ENCODE measurements around the gene CHFR.
A peak's percentile ranks its signal among the peaks of the same experiment; 100 is the strongest.
"Not testable (repeated sequence)": the region's sequence is repeated elsewhere in the genome, so short reads cannot be mapped to it uniquely, and the experiment has no call there.

The CHFR gene

DNA sequence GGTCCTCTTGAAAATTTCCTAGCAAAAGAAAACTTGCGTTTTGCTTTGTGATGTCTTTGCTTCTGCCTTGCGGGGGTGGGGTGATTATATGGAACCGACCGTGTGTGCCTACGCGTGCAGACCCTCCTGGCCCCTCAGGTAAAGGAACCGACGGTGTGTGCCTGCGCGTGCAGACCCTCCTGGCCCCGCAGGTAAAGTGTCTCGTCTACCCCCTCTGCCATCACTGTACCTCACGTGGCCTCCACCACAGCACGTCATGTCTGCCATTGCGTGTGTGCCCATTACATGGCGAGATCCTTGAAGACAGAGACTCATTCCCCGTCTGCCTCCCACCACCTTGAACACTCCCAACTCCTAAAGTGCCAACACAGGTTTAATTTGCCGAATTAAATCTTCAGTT is 62.3 kb downstream of the CHFR start:
- TF ChIP-seq, protein P1, sequence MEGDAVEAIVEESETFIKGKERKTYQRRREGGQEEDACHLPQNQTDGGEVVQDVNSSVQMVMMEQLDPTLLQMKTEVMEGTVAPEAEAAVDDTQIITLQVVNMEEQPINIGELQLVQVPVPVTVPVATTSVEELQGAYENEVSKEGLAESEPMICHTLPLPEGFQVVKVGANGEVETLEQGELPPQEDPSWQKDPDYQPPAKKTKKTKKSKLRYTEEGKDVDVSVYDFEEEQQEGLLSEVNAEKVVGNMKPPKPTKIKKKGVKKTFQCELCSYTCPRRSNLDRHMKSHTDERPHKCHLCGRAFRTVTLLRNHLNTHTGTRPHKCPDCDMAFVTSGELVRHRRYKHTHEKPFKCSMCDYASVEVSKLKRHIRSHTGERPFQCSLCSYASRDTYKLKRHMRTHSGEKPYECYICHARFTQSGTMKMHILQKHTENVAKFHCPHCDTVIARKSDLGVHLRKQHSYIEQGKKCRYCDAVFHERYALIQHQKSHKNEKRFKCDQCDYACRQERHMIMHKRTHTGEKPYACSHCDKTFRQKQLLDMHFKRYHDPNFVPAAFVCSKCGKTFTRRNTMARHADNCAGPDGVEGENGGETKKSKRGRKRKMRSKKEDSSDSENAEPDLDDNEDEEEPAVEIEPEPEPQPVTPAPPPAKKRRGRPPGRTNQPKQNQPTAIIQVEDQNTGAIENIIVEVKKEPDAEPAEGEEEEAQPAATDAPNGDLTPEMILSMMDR (IDR thresholded peaks at IDR 0.05; ENCODE audit: low read depth, low read length), result no peak
- DNase-seq (ENCODE audit: low read depth in 2 of 2), result no peak
- H3K4me3 ChIP-seq (replicated peaks in 1 of 2; ENCODE audit: low read depth in 2 of 2, low read length in 2 of 2), result no peak overlapping the region

DNA sequence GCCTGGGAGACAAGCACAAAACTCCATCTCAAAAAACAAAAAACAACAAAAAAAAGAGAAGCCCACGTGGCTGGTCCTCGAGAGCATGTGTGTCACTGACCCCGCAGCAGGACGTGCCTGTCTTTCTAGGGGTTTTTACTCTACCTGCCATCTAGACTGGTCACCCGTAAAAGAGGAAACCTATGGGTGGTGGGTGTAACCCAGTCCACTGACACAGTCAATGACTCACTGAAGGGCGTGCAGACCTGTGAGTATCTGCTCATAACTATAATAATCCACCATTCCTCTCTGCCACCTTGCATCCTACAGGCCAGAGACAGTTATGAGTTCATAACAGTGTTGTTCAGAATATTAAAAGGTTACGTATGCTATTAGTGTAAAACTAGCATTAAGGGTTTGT is 63.4 kb downstream of the CHFR start:
- TF ChIP-seq, protein P1 (IDR thresholded peaks at IDR 0.05; ENCODE audit: low read depth, low read length), result no peak
- H3K4me3 ChIP-seq (replicated peaks in 1 of 2; ENCODE audit: low read depth in 2 of 2, low read length in 2 of 2), result no peak overlapping the region
- peak in 1 of 2 donors; percentile 27 for DNase-seq (ENCODE audit: low read depth in 2 of 2)

DNA sequence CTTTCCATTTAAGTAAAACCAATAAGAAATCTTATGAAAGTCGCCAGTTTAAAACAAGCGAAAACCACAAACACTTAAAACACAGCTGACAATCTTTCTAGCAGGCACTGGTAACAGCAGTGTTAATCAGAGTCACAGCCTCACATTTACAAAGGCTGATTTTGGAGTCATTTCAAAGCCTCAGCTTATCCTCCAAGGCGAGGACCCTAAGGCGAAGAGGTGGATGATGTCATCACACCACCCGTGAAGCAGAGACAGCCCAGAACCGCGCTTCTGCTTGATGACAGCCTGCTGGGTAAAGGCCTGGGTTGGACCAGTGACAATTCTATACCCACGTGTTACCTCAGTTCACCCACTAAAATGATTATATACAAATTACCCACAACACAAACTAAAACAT is 68.8 kb downstream of the CHFR start:
- TF ChIP-seq, protein P1 (IDR thresholded peaks at IDR 0.05; ENCODE audit: low read depth, low read length), result no peak
- DNase-seq (ENCODE audit: low read depth in 2 of 2), result no peak
- H3K4me3 ChIP-seq (replicated peaks in 1 of 2; ENCODE audit: low read depth in 2 of 2, low read length in 2 of 2), result no peak overlapping the region

DNA sequence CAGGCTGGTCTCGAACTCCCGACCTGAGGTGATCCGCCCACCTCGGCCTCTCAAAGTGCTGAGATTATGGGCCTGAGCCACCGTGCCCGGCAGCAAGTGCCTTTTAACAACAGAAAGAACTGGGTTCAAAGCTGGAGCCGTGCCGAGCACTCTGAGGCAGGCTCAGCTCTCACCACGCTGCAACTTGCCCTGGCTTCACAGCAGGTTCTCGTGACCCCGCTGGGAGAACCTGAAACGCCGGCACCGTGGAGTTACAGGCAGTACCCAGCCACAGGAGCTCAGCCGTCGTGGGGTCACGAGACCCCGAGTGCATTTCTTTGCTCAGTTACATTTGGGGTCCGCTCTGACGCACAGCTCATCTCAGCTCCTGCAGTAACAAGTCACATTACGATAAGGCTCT is 73.2 kb downstream of the CHFR start:
- H3K4me3 ChIP-seq (replicated peaks in 1 of 2; ENCODE audit: low read depth in 2 of 2, low read length in 2 of 2), result no peak overlapping the region
- DNase-seq (ENCODE audit: low read depth in 2 of 2), result no peak
- TF ChIP-seq, protein P1 (IDR thresholded peaks at IDR 0.05; ENCODE audit: low read depth, low read length), result no peak

DNA sequence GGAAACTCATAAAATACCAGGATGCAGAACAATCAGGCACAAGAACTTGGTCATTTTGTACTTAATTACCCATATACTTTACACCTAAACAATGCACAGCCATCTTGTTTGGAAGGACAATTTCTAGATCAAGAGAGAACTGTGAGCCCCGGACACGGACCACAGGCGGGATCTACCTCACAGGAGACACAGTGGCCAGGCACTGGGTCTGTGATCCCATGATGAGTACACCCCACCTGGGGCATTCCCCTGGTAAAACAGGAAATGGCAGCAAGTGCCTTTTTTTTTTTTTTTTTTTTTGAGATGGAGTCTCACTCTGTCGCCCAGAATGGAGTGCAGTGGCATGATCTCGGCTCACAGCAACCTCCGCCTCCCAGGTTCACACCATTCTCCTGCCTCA is 74.0 kb downstream of the CHFR start:
- TF ChIP-seq, protein P1 (IDR thresholded peaks at IDR 0.05; ENCODE audit: low read depth, low read length), result no peak
- DNase-seq (ENCODE audit: low read depth in 2 of 2), result no peak
- no peak overlapping the region for H3K4me3 ChIP-seq (replicated peaks in 1 of 2; ENCODE audit: low read depth in 2 of 2, low read length in 2 of 2)

DNA sequence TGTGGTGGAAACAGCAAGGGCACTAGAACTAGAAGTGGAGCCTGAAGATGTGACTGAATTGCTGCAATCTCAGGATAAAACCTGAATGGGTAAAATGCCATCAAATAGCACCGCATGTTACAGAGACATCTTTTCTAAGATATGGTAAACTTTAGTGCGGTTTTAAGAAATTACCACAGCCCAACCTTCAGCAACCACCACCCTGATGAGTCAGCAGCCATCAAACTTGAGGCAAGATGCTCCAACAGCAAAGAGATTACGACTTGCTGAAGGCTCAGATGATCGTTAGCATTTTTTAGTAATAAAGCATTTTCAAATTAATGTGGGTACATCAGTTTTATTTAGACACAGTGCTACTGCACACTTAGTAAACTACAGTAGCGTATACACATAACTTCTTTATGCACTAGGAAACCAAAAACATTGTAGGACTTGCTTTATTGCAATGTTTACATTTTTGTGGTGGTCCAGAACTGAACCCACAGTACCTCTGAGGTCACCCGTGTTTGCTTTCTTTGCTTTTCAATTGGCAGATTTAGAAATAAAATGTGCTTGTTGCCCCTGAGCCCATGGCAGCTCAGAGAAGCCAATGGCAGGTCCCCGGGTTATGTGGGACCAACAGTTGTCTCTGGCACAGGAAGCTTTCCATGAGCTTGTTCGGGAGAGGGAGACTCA is 74.6 kb downstream of the CHFR start:
- no peak overlapping the region for H3K4me3 ChIP-seq (replicated peaks in 1 of 2; ENCODE audit: low read depth in 2 of 2, low read length in 2 of 2)
- TF ChIP-seq, protein P1 (IDR thresholded peaks at IDR 0.05; ENCODE audit: low read depth, low read length), result no peak
- DNase-seq (ENCODE audit: low read depth in 2 of 2), result no peak

DNA sequence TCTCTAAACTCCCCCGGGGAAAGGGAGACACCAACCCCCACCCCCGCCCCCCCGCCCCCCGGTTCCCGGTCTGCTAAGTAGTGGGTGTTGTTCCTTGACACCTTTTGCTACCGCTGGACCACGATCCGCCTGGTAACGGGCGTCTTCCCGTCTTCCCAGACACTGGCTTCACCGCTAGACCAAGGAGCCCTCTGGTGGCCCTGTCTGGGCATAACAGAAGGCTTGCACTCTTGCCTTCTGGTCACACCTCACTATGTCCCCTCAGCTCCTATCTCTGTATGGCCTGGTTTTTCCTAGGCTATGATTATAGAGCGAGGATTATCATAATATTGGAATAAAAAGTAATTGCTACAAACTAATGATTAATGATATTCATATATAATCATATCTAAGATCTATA is 78.0 kb downstream of the CHFR start:
- DNase-seq (ENCODE audit: low read depth in 2 of 2), result peak; percentile 41 to 55
- TF ChIP-seq, protein P1 (IDR thresholded peaks at IDR 0.05; ENCODE audit: low read depth, low read length), result peak; percentile 50
- not testable (repeated sequence) for H3K4me3 ChIP-seq (replicated peaks in 1 of 2; ENCODE audit: low read depth in 2 of 2, low read length in 2 of 2)

Data from cardiac fibroblast (primary cell).